ENCODE results near the gene NTM. TPM values are rescaled to one million over a fixed set of nuclear protein-coding genes. Genes with fewer than 3 reads are reported as not detected.

NTM gene
- total RNA-seq, 1 experiment from 2014 or later, result not detected

- TF ChIP-seq ELF1 (IDR thresholded peaks at IDR 0.05; ENCODE audit: borderline replicate concordance, low read depth) (no peak), ZFX (IDR thresholded peaks at IDR 0.05) (no peak), JUND (IDR thresholded peaks at IDR 0.05) (no peak), EGR1 (IDR thresholded peaks at IDR 0.05; ENCODE audit: low read depth) (no peak), EZH2 (IDR thresholded peaks at IDR 0.05) (no peak)
- TF ChIP-seq, protein P1, sequence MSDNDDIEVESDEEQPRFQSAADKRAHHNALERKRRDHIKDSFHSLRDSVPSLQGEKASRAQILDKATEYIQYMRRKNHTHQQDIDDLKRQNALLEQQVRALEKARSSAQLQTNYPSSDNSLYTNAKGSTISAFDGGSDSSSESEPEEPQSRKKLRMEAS (IDR thresholded peaks at IDR 0.05), result no peak
Measured at GRCh38 chr11:131999084-131999483, 628.7 kb downstream of the NTM start (continued).

DNA sequence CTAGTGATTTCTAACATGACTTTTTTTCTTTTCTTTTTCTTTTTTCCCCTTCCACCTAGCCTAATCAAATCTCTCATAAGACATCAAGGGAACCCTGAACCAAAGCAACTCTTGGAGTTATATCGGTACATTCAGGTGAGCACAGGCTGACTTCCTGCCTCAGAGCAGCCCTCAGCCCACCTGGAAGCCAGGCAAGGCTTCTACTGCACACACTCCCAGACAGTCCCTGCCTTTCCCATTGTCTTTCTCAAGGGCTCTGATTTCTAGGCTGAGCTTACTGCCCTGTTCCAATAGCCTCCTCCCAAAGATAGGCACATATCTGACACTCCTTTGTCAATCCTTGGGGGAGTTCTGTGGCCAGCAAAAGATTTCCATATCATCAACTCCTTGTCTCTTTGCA lies 629.5 kb downstream of the NTM start:
- DNase-seq (ENCODE audit: low read depth, low spot score), result no peak
- Histone ChIP-seq H3K4me3 (replicated peaks in 1 of 2; ENCODE audit: low read depth in 1 of 2, low read length in 2 of 2) (no peak overlapping the region), H3K27me3 (ENCODE audit: insufficient read depth, low read length) (no peaks in the 10 kb centered on the region), H3K79me2 (ENCODE audit: insufficient read depth, low read length) (no peaks in the 10 kb centered on the region), H2AFZ (ENCODE audit: low read depth, low read length, poor library complexity, severe bottlenecking) (no peak overlapping the region), H3K4me2 (ENCODE audit: low read length) (no peak overlapping the region), H3K9ac (ENCODE audit: low read length) (no peak overlapping the region), H3K36me3 (ENCODE audit: control insufficient read depth in 1 of 2, insufficient read depth in 2 of 2, low read length in 2 of 2) (no peaks in the 10 kb centered on the region), H3K4me1 (ENCODE audit: control insufficient read depth in 1 of 2, insufficient read depth in 2 of 2, low read length in 2 of 2) (no peaks in the 10 kb centered on the region), H3K9me2 (ENCODE audit: insufficient read depth) (no peaks in the 10 kb centered on the region), H3K9me3 (ENCODE audit: control insufficient read depth in 1 of 2, insufficient read depth in 1 of 2, low read depth in 1 of 2, low read length in 2 of 2) (peaks cover 15 to 17% of the 10 kb centered on the region in 2 experiments; a peak in 2 of 4 replicates), H4K20me1 (ENCODE audit: insufficient read depth) (no peaks in the 10 kb centered on the region), H3K27ac (ENCODE audit: low read depth, low read length) (no peak overlapping the region)
- ATAC-seq, result no peak
- TF ChIP-seq RAD21 (IDR thresholded peaks at IDR 0.05; ENCODE audit: low read depth) (no peak), JUND (IDR thresholded peaks at IDR 0.05) (no peak), YY1 (IDR thresholded peaks at IDR 0.05; ENCODE audit: extremely low read depth, insufficient replicate concordance, low read depth, low read length) (no peak), SP1 (IDR thresholded peaks at IDR 0.05; ENCODE audit: low read depth) (no peak), CBX3 (IDR thresholded peaks at IDR 0.05; ENCODE audit: low read depth) (no peak), ATF3 (IDR thresholded peaks at IDR 0.05) (no peak), ZFX (IDR thresholded peaks at IDR 0.05) (no peak), TCF7L2 (IDR thresholded peaks at IDR 0.05; ENCODE audit: borderline replicate concordance, extremely low read depth, insufficient read depth, insufficient read length) (no peak), REST (IDR thresholded peaks at IDR 0.05; ENCODE audit: low read depth) (no peak), ELF1 (IDR thresholded peaks at IDR 0.05; ENCODE audit: borderline replicate concordance, low read depth) (no peak), EZH2phosphoT487 (IDR thresholded peaks at IDR 0.05; ENCODE audit: borderline replicate concordance) (no peak)
- TF ChIP-seq, protein P1 (IDR thresholded peaks at IDR 0.05), result no peak
- ChIA-PET CTCF (no interaction called here), POLR2A (no interaction called here), RAD21 (ENCODE audit: low non-redundant PET in 1 of 2, low total read pairs in 2 of 2, uncharacterized antibody in 2 of 2, unreplicated experiment in 2 of 2) (no interaction called here)
- intact Hi-C loops (cut with micrococcal nuclease), result no loop called here
- BruUV-seq (replicated peaks), result no TSS peak

Data from HCT116 (cell line).